Activated T-helper 2 cell treated with anti-CD3 and anti-CD28 coated beads, Interferon-gamma antibody, Interleukin-2, Interleukin-4, amounts not matched to agents 10 μg/mL and 5 μg/mL and 100 μg/mL, durations not matched to agents 14 hours and 24 hours and 36 hours (primary cell): Measurements from ENCODE around the gene SELENOO. TPM values are rescaled to one million over a fixed set of nuclear protein-coding genes. Genes with fewer than 3 reads are reported as not detected.

Source experiments
- DNase-seq: peaks from one replicate; pipeline ENCODE4 v3.0.0; 2021; ENCODE audit warnings: low spot score
- H3K27ac Mint-ChIP-seq: one replicate; pipeline ENCODE4 v1.8.0; 2021; ENCODE audit warnings: mixed read lengths
- H3K27me3 Mint-ChIP-seq: one replicate; pipeline ENCODE4 v1.8.0; 2021; ENCODE audit warnings: low read depth, mixed read lengths
- H3K36me3 Mint-ChIP-seq: one replicate; pipeline ENCODE4 v1.8.0; 2021; ENCODE audit warnings: low read depth, mixed read lengths
- H3K4me1 Mint-ChIP-seq: one replicate; pipeline ENCODE4 v1.8.0; 2021; ENCODE audit warnings: low read depth, mixed read lengths
- H3K4me3 Mint-ChIP-seq: one replicate; pipeline ENCODE4 v1.8.0; 2021; ENCODE audit warnings: low read depth, mild to moderate bottlenecking, moderate library complexity, mixed read lengths
- H3K9me3 Mint-ChIP-seq: one replicate; pipeline ENCODE4 v1.8.0; 2021; ENCODE audit warnings: mixed read lengths
- intact Hi-C: fragments of 100-400 bp; cut with micrococcal nuclease; formaldehyde crosslinking; loops from one replicate; pipeline ENCODE4 v1.15.1; 2023
- total RNA-seq: library from RNA; stranded (reverse); gene quantifications from 2 replicates; pipeline ENCODE4 v1.2.3, GENCODE V29; 2022

SELENOO gene
- total RNA-seq, 1 donor from 2014 or later = 26.3 TPM

- H3K27ac Mint-ChIP-seq = no peak overlapping the region
- no peak for DNase-seq
- peaks cover 5% of the 10 kb centered on the region for H3K27me3 Mint-ChIP-seq
- no peaks in the 10 kb centered on the region for H3K4me1 Mint-ChIP-seq
- intact Hi-C loops = no loop called here
- H3K36me3 Mint-ChIP-seq = no peaks in the 10 kb centered on the region
- no peak overlapping the region for H3K4me3 Mint-ChIP-seq
- H3K9me3 Mint-ChIP-seq = no peaks in the 10 kb centered on the region
Observed at GRCh38 chr22:50175921-50176849, 24.6 kb upstream of the SELENOO start.

- no peak for DNase-seq
- H3K27me3 Mint-ChIP-seq = peaks cover 5% of the 10 kb centered on the region
- no peaks in the 10 kb centered on the region for H3K36me3 Mint-ChIP-seq
- no peak overlapping the region for H3K4me3 Mint-ChIP-seq
- intact Hi-C loops = no loop called here
- no peaks in the 10 kb centered on the region for H3K9me3 Mint-ChIP-seq
- H3K27ac Mint-ChIP-seq = no peak overlapping the region
- no peaks in the 10 kb centered on the region for H3K4me1 Mint-ChIP-seq
Observed at GRCh38 chr22:50176850-50177536, 23.8 kb upstream of the SELENOO start.

- DNase-seq = no peak
- intact Hi-C loops = no loop called here
- Mint-ChIP-seq H3K9me3 (no peaks in the 10 kb centered on the region), H3K4me1 (no peaks in the 10 kb centered on the region), H3K27ac (no peak overlapping the region), H3K27me3 (no peaks in the 10 kb centered on the region), H3K4me3 (no peak overlapping the region), H3K36me3 (no peaks in the 10 kb centered on the region)
Observed at GRCh38 chr22:50177537-50178470, 23.0 kb upstream of the SELENOO start.

- intact Hi-C loops = no loop called here
- Mint-ChIP-seq H3K27me3 (no peaks in the 10 kb centered on the region), H3K4me3 (no peak overlapping the region), H3K36me3 (no peaks in the 10 kb centered on the region), H3K9me3 (no peaks in the 10 kb centered on the region), H3K27ac (no peak overlapping the region), H3K4me1 (no peaks in the 10 kb centered on the region)
- DNase-seq = no peak
Observed at GRCh38 chr22:50178471-50178864, 22.3 kb upstream of the SELENOO start.

GRCh38 chr22:50178871-50179869, 21.6 kb upstream of the SELENOO start:
- no peak overlapping the region for H3K4me3 Mint-ChIP-seq
- intact Hi-C loops = no loop called here
- H3K36me3 Mint-ChIP-seq = no peaks in the 10 kb centered on the region
- no peak for DNase-seq
- no peaks in the 10 kb centered on the region for H3K9me3 Mint-ChIP-seq
- H3K27me3 Mint-ChIP-seq = peaks cover 2% of the 10 kb centered on the region
- no peak overlapping the region for H3K27ac Mint-ChIP-seq
- no peaks in the 10 kb centered on the region for H3K4me1 Mint-ChIP-seq

- Mint-ChIP-seq H3K4me3 (no peak overlapping the region), H3K36me3 (no peaks in the 10 kb centered on the region), H3K9me3 (no peaks in the 10 kb centered on the region), H3K27ac (no peak overlapping the region), H3K27me3 (peaks cover 2% of the 10 kb centered on the region), H3K4me1 (no peaks in the 10 kb centered on the region)
- DNase-seq = no peak
- intact Hi-C loops = no loop called here
Observed at GRCh38 chr22:50179937-50180726, 20.7 kb upstream of the SELENOO start.

- DNase-seq = no peak
- Mint-ChIP-seq H3K4me1 (peaks cover 2% of the 10 kb centered on the region), H3K9me3 (no peaks in the 10 kb centered on the region), H3K36me3 (no peaks in the 10 kb centered on the region), H3K27ac (no peak overlapping the region), H3K4me3 (no peak overlapping the region), H3K27me3 (peaks cover 2% of the 10 kb centered on the region)
- intact Hi-C loops = no loop called here
Observed at GRCh38 chr22:50180727-50181521, 19.9 kb upstream of the SELENOO start.

GRCh38 chr22:50182176-50183081, 18.4 kb upstream of the SELENOO start:
- Mint-ChIP-seq H3K4me1 (peaks cover 6% of the 10 kb centered on the region), H3K9me3 (no peaks in the 10 kb centered on the region)
- intact Hi-C loops = no loop called here

GRCh38 chr22:50183141-50183971, 17.5 kb upstream of the SELENOO start:
- no peak for DNase-seq
- Mint-ChIP-seq H3K9me3 (no peaks in the 10 kb centered on the region), H3K27ac (no peak overlapping the region), H3K36me3 (peaks cover 8% of the 10 kb centered on the region), H3K27me3 (peaks cover 2% of the 10 kb centered on the region), H3K4me3 (peak overlapping the region; percentile 26), H3K4me1 (peaks cover 7% of the 10 kb centered on the region)
- intact Hi-C loops = no loop called here

More at GRCh38 chr22:50182176-50183081, 18.4 kb upstream of the SELENOO start:
- no peak overlapping the region for H3K4me3 Mint-ChIP-seq
- H3K36me3 Mint-ChIP-seq = peaks cover 7% of the 10 kb centered on the region
- no peak overlapping the region for H3K27ac Mint-ChIP-seq
- peaks cover 2% of the 10 kb centered on the region for H3K27me3 Mint-ChIP-seq
- DNase-seq = no peak
